K562 (cell line): ENCODE measurements around the gene TRAIP. TPM values are rescaled to one million over a fixed set of nuclear protein-coding genes. Genes with fewer than 3 reads are reported as not detected.

Experiments used
- BCOR ChIP-seq: fragments of 450-650 bp; IDR thresholded peaks from 2 replicates; pipeline ENCODE4 v1.6.1; 2016
- BHLHE40 ChIP-seq: IDR thresholded peaks from 2 replicates; pipeline ENCODE4 v1.6.1; 2011; ENCODE audit warnings: low read length, improper control_type of control experiment
- CBX1 ChIP-seq: sonication (generic); IDR thresholded peaks from 2 replicates; pipeline ENCODE4 v1.6.1; 2016; ENCODE audit warnings: antibody characterized with exemption, low read depth, mild to moderate bottlenecking
- CREM ChIP-seq: IDR thresholded peaks from 2 replicates; pipeline ENCODE4 v1.6.1; 2014; ENCODE audit warnings: antibody characterized with exemption, low read depth
- CXXC5 ChIP-seq: fragments of 250-450 bp; sonication (Bioruptor Pico); IDR thresholded peaks from 2 replicates; pipeline ENCODE4 v1.8.0; 2022; ENCODE audit warnings: inconsistent platforms, mild to moderate bottlenecking, moderate library complexity
- ETV5 ChIP-seq: sonication (generic); formaldehyde crosslinking; IDR thresholded peaks from 2 replicates; pipeline ENCODE4 v1.4.0; 2020; ENCODE audit warnings: low read depth, mild to moderate bottlenecking, missing genetic modification reagents
- ILK ChIP-seq: fragments of 450-650 bp; IDR thresholded peaks from 2 replicates; pipeline ENCODE4 v1.6.1; 2016; ENCODE audit warnings: missing genetic modification characterization, low read depth, mild to moderate bottlenecking, missing compliant biosample characterization, moderate library complexity, borderline replicate concordance
- KLF1 ChIP-seq: fragments of 450-650 bp; IDR thresholded peaks from 2 replicates; pipeline ENCODE4 v1.6.1; 2016; ENCODE audit warnings: missing genetic modification characterization, missing compliant biosample characterization
- MAZ ChIP-seq, 2 experiments: fragments of 450-650 bp in 1 of 2; sonication (generic) in 1 of 2; formaldehyde crosslinking; IDR thresholded peaks in 1 of 2; conservative IDR thresholded peaks in 1 of 2; 2 replicates each; pipeline versions ENCODE4 v1.4.0 to v1.5.0; 2020; ENCODE audit warnings: mild to moderate bottlenecking in 1 of 2, missing genetic modification reagents in 1 of 2
- SMAD4 ChIP-seq: fragments of 250-450 bp; sonication (Bioruptor Pico); conservative IDR thresholded peaks from 2 replicates; pipeline ENCODE4 v1.8.0; 2021; ENCODE audit warnings: inconsistent platforms, mild to moderate bottlenecking, moderate library complexity
- SMARCA5 ChIP-seq: fragments of 450-650 bp; IDR thresholded peaks from 2 replicates; pipeline ENCODE4 v1.6.1; 2016
- TARDBP ChIP-seq: fragments of 450-650 bp; IDR thresholded peaks from 2 replicates; pipeline ENCODE4 v1.6.1; 2016
- TRIM28 ChIP-seq: fragments of 450-650 bp; IDR thresholded peaks from 2 replicates; pipeline ENCODE4 v1.6.1; 2017
- TSC22D4 ChIP-seq: fragments of 450-650 bp; IDR thresholded peaks from 2 replicates; pipeline ENCODE4 v1.6.1; 2016; ENCODE audit warnings: missing genetic modification characterization, missing biosample characterization, control low read depth
- ZNF146 ChIP-seq: IDR thresholded peaks from one replicate; pipeline ENCODE4 v1.6.1; 2018; ENCODE audit warnings: missing compliant biosample characterization; ENCODE audit not compliant: unreplicated experiment
- ZNF263 ChIP-seq: sonication (generic); formaldehyde crosslinking; IDR thresholded peaks from 2 replicates; pipeline ENCODE4 v1.8.0; 2022; ENCODE audit warnings: mild to moderate bottlenecking, missing genetic modification reagents, borderline replicate concordance
- ZNF324 ChIP-seq: fragments of 250-450 bp; sonication (Bioruptor Pico); IDR thresholded peaks from 2 replicates; pipeline ENCODE4 v1.4.0; 2020; ENCODE audit warnings: mild to moderate bottlenecking
- ZNF668 ChIP-seq: fragments of 250-450 bp; sonication (Bioruptor Pico); IDR thresholded peaks from 2 replicates; pipeline ENCODE4 v1.8.0; 2022; ENCODE audit warnings: mild to moderate bottlenecking, inconsistent platforms
- ZNF707 ChIP-seq: fragments of 250-450 bp; sonication (Bioruptor Pico); conservative IDR thresholded peaks from 2 replicates; pipeline ENCODE4 v1.8.0; 2022; ENCODE audit warnings: inconsistent platforms, mild to moderate bottlenecking, moderate library complexity
- polyA plus RNA-seq, 8 experiments: library from polyadenylated mRNA; depleted of rRNA in 4 of 8; stranded (reverse) in 5 of 8; unstranded in 3 of 8; fragments of >200 nt; fragmentation: Nextera tagmentation in 2 of 8; fragmentation: Illumina TruSeq in 1 of 8; extraction: Ambion mirVana in 2 of 8; extraction: Trizol in 1 of 8; gene quantifications; 2 replicates each; pipeline versions ENCODE4 v1.2.1 to v1.2.3, GENCODE V29; 2011 to 2014; ENCODE audit warnings: inconsistent platforms in 1 of 8, missing spikeins in 1 of 8
- total RNA-seq, 7 experiments: library from RNA; depleted of rRNA in 6 of 7; stranded (reverse); fragments of >200 nt in 6 of 7; fragmentation: Illumina TruSeq in 2 of 7; extraction: Trizol in 2 of 7; gene quantifications; 2 replicates each; pipeline versions ENCODE4 v1.2.1 to v1.2.3, GENCODE V29; 2011 to 2021; ENCODE audit warnings: low replicate concordance in 1 of 7
- TF ChIP-seq, protein P1 (sequence below): fragments of 150-350 bp; conservative IDR thresholded peaks from 2 replicates; pipeline ENCODE4 v1.6.1; 2014; ENCODE audit warnings: low read length
- TF ChIP-seq, protein P2 (sequence below): fragments of 250-450 bp; sonication (Bioruptor Pico); IDR thresholded peaks from 2 replicates; pipeline ENCODE4 v1.4.0; 2020; ENCODE audit warnings: borderline replicate concordance
- TF ChIP-seq, protein P3 (sequence below): fragments of 200-800 bp; sonication (Bioruptor generic); IDR thresholded peaks from 2 replicates; pipeline ENCODE4 v1.6.1; 2017; ENCODE audit warnings: missing genetic modification characterization, missing compliant biosample characterization
- TF ChIP-seq, protein P4 (sequence below): fragments of 250-450 bp; sonication (Bioruptor Pico); IDR thresholded peaks from 2 replicates; pipeline ENCODE4 v1.8.0; 2022; ENCODE audit warnings: moderate library complexity, mild to moderate bottlenecking, inconsistent platforms

Gene TRAIP
- total and polyA plus RNA-seq, 9 of the 15 experiments (the other 6 are each of a cell fraction or from before 2014, with no cell fraction given), result 14.3 to 38.6 (median 21.2) TPM

DNA sequence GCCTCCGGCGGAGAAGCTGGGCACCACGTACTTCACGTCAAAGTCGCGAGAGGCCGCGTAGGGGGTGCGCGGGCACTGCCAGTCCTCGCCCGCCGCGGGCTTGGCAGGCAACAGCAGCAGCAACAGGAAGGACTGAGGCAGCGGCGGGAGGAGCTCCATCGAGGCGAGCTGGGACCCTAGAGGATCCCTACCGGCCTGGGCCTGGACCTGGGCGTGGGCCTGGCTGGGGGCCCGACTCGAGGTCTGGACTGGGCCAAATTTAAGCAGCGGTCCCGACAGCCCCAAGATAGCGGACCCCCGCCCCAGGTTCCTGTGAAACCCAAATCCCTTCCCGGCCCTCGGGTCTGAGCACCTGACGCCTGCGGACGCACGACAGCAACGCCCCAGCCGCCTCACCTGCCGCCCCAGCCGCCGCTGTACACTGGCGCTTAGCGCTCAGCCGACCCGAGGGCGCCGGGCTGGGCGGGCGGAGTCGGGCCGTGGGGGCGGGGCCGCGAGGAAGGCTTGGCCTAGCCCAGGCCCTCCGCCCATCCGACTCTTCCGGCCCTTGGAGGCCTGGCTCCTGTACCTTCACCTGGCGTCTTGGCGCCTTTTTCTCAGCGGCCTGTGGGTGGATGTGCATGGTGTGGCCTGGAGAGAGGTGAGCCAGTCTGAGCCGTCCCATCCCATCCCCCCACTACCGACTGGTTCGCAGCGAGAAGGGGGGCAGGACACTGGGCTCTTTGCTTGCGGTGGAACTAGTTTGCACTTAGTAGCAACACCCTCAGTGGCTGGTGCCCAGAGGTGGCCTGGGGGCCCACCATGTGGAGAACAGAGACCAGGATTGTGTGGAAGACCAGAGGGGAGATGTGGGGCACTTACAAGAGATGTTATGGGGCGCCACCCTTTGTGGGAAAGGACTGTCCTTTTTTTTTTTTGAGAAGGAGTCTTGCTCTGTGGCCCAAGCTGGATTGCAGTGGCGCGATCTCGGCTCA, 47.4 kb upstream of the TRAIP start, which contains the start of gene MST1R (continued):
- TF ChIP-seq MAZ (CRISPR knock-in tag; conservative IDR thresholded peaks at IDR 0.05 in 1 of 2, IDR thresholded peaks at IDR 0.05 in 1 of 2), result peak in 1 of 2 experiments; percentile 20; a peak in 2 of 4 replicates
- peak; percentile 49; the same call in 1 of the 2 replicates for TF ChIP-seq ETV5 (CRISPR knock-in tag)
- TF ChIP-seq, protein P1, sequence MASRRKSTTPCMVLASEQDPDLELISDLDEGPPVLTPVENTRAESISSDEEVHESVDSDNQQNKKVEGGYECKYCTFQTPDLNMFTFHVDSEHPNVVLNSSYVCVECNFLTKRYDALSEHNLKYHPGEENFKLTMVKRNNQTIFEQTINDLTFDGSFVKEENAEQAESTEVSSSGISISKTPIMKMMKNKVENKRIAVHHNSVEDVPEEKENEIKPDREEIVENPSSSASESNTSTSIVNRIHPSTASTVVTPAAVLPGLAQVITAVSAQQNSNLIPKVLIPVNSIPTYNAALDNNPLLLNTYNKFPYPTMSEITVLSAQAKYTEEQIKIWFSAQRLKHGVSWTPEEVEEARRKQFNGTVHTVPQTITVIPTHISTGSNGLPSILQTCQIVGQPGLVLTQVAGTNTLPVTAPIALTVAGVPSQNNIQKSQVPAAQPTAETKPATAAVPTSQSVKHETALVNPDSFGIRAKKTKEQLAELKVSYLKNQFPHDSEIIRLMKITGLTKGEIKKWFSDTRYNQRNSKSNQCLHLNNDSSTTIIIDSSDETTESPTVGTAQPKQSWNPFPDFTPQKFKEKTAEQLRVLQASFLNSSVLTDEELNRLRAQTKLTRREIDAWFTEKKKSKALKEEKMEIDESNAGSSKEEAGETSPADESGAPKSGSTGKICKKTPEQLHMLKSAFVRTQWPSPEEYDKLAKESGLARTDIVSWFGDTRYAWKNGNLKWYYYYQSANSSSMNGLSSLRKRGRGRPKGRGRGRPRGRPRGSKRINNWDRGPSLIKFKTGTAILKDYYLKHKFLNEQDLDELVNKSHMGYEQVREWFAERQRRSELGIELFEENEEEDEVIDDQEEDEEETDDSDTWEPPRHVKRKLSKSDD, result no peak
- TF ChIP-seq BHLHE40, result no peak
- TF ChIP-seq ZNF263 (CRISPR knock-in tag), result no peak
- 0 out of 2 replicates have a peak, but pooled peaks have one; percentile 3 for TF ChIP-seq CREM
- no peak for TF ChIP-seq BCOR
- no peak for TF ChIP-seq TARDBP
- TF ChIP-seq, protein P2, sequence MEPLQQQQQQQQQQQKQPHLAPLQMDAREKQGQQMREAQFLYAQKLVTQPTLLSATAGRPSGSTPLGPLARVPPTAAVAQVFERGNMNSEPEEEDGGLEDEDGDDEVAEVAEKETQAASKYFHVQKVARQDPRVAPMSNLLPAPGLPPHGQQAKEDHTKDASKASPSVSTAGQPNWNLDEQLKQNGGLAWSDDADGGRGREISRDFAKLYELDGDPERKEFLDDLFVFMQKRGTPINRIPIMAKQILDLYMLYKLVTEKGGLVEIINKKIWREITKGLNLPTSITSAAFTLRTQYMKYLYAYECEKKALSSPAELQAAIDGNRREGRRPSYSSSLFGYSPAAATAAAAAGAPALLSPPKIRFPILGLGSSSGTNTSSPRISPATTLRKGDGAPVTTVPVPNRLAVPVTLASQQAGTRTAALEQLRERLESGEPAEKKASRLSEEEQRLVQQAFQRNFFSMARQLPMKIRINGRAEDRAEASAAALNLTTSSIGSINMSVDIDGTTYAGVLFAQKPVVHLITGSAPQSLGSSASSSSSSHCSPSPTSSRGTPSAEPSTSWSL (CRISPR knock-in tag), result no peak
- TF ChIP-seq, protein P3, sequence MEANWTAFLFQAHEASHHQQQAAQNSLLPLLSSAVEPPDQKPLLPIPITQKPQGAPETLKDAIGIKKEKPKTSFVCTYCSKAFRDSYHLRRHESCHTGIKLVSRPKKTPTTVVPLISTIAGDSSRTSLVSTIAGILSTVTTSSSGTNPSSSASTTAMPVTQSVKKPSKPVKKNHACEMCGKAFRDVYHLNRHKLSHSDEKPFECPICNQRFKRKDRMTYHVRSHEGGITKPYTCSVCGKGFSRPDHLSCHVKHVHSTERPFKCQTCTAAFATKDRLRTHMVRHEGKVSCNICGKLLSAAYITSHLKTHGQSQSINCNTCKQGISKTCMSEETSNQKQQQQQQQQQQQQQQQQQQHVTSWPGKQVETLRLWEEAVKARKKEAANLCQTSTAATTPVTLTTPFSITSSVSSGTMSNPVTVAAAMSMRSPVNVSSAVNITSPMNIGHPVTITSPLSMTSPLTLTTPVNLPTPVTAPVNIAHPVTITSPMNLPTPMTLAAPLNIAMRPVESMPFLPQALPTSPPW, result peak; percentile 68
- TF ChIP-seq ZNF668 (CRISPR knock-in tag), result no peak
- no peak for TF ChIP-seq ZNF146 (CRISPR knock-in tag)
- no peak for TF ChIP-seq ILK (tag)
- TF ChIP-seq CBX1, result peak; percentile 54; the same call in 1 of the 2 replicates
- no peak for TF ChIP-seq KLF1 (tag)
- TF ChIP-seq TSC22D4, result no peak
- TF ChIP-seq SMARCA5, result no peak
- TF ChIP-seq ZNF707 (CRISPR knock-in tag), result no peak
- peak; percentile 32; the same call in 1 of the 2 replicates for TF ChIP-seq CXXC5 (CRISPR knock-in tag)
- peak; percentile 25; the same call in 1 of the 2 replicates for TF ChIP-seq SMAD4 (CRISPR knock-in tag)
- no peak for TF ChIP-seq TRIM28
- no peak for TF ChIP-seq ZNF324
- TF ChIP-seq, protein P4, sequence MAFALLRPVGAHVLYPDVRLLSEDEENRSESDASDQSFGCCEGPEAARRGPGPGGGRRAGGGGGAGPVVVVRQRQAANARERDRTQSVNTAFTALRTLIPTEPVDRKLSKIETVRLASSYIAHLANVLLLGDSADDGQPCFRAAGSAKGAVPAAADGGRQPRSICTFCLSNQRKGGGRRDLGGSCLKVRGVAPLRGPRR (CRISPR knock-in tag), result no peak
